ENCODE results near the gene C2orf15.

GRCh38 chr2:99184811-99185210, 43.3 kb downstream of the C2orf15 start:
- TF ChIP-seq, protein P1, sequence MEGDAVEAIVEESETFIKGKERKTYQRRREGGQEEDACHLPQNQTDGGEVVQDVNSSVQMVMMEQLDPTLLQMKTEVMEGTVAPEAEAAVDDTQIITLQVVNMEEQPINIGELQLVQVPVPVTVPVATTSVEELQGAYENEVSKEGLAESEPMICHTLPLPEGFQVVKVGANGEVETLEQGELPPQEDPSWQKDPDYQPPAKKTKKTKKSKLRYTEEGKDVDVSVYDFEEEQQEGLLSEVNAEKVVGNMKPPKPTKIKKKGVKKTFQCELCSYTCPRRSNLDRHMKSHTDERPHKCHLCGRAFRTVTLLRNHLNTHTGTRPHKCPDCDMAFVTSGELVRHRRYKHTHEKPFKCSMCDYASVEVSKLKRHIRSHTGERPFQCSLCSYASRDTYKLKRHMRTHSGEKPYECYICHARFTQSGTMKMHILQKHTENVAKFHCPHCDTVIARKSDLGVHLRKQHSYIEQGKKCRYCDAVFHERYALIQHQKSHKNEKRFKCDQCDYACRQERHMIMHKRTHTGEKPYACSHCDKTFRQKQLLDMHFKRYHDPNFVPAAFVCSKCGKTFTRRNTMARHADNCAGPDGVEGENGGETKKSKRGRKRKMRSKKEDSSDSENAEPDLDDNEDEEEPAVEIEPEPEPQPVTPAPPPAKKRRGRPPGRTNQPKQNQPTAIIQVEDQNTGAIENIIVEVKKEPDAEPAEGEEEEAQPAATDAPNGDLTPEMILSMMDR (IDR thresholded peaks at IDR 0.05): no peak
- no peak for TF ChIP-seq POLR2A (IDR thresholded peaks at IDR 0.05)
